ENCODE data around the gene TLE3.

- no peak for TF ChIP-seq POLR2AphosphoS5 (IDR thresholded peaks at IDR 0.05; ENCODE audit: borderline replicate concordance, low read depth, low read length)
- no peak for TF ChIP-seq EZH2 (IDR thresholded peaks at IDR 0.05)
Observed at GRCh38 chr15:70058642-70059360, 38.9 kb downstream of the TLE3 start.

All from SK-N-MC (cell line).